AG10803 (cell line): Measurements from ENCODE around the gene R3HDM1.

Experiments used
- DNase-seq: peaks from one replicate; pipeline ENCODE4 v3.0.0; 2010; ENCODE audit warnings: low read depth
- H3K4me3 ChIP-seq: 2 replicates; pipeline ENCODE4 v1.5.1; 2011; ENCODE audit warnings: mild to moderate bottlenecking, low read length, control low read depth
- CTCF ChIP-seq: conservative IDR thresholded peaks from 2 replicates; pipeline ENCODE4 v1.5.1; 2011; ENCODE audit warnings: mild to moderate bottlenecking, low read length, control low read depth, inconsistent platforms

Gene R3HDM1

GRCh38 chr2:135587958-135588357, 56.7 kb downstream of the R3HDM1 start:
- no peak for TF ChIP-seq CTCF
- DNase-seq = no peak
- no peak overlapping the region for H3K4me3 ChIP-seq

- H3K4me3 ChIP-seq = no peak overlapping the region
- DNase-seq = no peak
- TF ChIP-seq CTCF = no peak
Measured at GRCh38 chr2:135590619-135591260, 59.5 kb downstream of the R3HDM1 start.

GRCh38 chr2:135600915-135601314, 69.6 kb downstream of the R3HDM1 start:
- DNase-seq = peak; percentile 16
- H3K4me3 ChIP-seq = no peak overlapping the region
- TF ChIP-seq CTCF = peak; percentile 32; the same call in 1 of the 2 replicates

GRCh38 chr2:135603543-135603942, 72.3 kb downstream of the R3HDM1 start:
- TF ChIP-seq CTCF = no peak
- no peak for DNase-seq
- H3K4me3 ChIP-seq = no peak overlapping the region

- no peak for TF ChIP-seq CTCF
- DNase-seq = peak; percentile 18
- no peak overlapping the region for H3K4me3 ChIP-seq
Measured at GRCh38 chr2:135607561-135607960, 76.3 kb downstream of the R3HDM1 start.

GRCh38 chr2:135612319-135612718, 81.0 kb downstream of the R3HDM1 start:
- TF ChIP-seq CTCF = no peak
- no peak overlapping the region for H3K4me3 ChIP-seq
- no peak for DNase-seq

GRCh38 chr2:135615404-135615803, 84.1 kb downstream of the R3HDM1 start:
- DNase-seq = no peak
- no peak for TF ChIP-seq CTCF
- H3K4me3 ChIP-seq = no peak overlapping the region
